Glutamatergic neuron (in vitro differentiated cells): ENCODE results near the gene DYNAP. TPM values are rescaled to one million over a fixed set of nuclear protein-coding genes. Genes with fewer than 3 reads are reported as not detected.

Experiments used
- DNase-seq: peaks from one replicate; pipeline ENCODE4 v3.0.0; 2022
- H3K27ac Mint-ChIP-seq: one replicate; pipeline ENCODE4 v1.8.0; 2020; ENCODE audit warnings: mild to moderate bottlenecking, mixed read lengths, inconsistent platforms; ENCODE audit not compliant: unreplicated experiment
- H3K27me3 Mint-ChIP-seq: one replicate; pipeline ENCODE4 v1.8.0; 2020; ENCODE audit warnings: mild to moderate bottlenecking, moderate library complexity, mixed read lengths, inconsistent platforms; ENCODE audit not compliant: unreplicated experiment
- H3K36me3 Mint-ChIP-seq: one replicate; pipeline ENCODE4 v1.8.0; 2020; ENCODE audit warnings: mild to moderate bottlenecking, mixed read lengths, inconsistent platforms; ENCODE audit not compliant: unreplicated experiment
- H3K4me1 Mint-ChIP-seq: one replicate; pipeline ENCODE4 v1.8.0; 2020; ENCODE audit warnings: mild to moderate bottlenecking, low read depth, mixed read lengths, inconsistent platforms; ENCODE audit not compliant: unreplicated experiment
- H3K4me3 Mint-ChIP-seq: one replicate; pipeline ENCODE4 v1.8.0; 2020; ENCODE audit warnings: mild to moderate bottlenecking, mixed read lengths, inconsistent platforms; ENCODE audit not compliant: unreplicated experiment
- H3K9me3 Mint-ChIP-seq: one replicate; pipeline ENCODE4 v1.8.0; 2020; ENCODE audit warnings: mild to moderate bottlenecking, moderate library complexity, mixed read lengths, inconsistent platforms; ENCODE audit not compliant: unreplicated experiment
- total RNA-seq: library from RNA; stranded (reverse); fragmentation: NEBNext Ultra II Directional; extraction: Animal tissue kit (Norgen Biotek cat#: 25700); gene quantifications from one replicate; pipeline ENCODE4 v1.2.1, GENCODE V29; 2021; ENCODE audit not compliant: unreplicated experiment
- TF ChIP-seq, protein P1 (sequence below): fragments of 200-600 bp; sonication (generic); IDR thresholded peaks from one replicate; pipeline ENCODE4 v1.5.0; 2021; ENCODE audit not compliant: partially characterized antibody, unreplicated experiment

DYNAP gene
- total RNA-seq, 1 donor from 2014 or later = not detected

GRCh38 chr18:54558609-54559585 lies 32.1 kb upstream of the DYNAP start:
- Mint-ChIP-seq H3K27me3 (peaks cover 1% of the 10 kb centered on the region), H3K36me3 (no peaks in the 10 kb centered on the region), H3K4me1 (no peaks in the 10 kb centered on the region), H3K27ac (no peak overlapping the region), H3K9me3 (peaks cover 3% of the 10 kb centered on the region), H3K4me3 (no peak overlapping the region)
- TF ChIP-seq, protein P1, sequence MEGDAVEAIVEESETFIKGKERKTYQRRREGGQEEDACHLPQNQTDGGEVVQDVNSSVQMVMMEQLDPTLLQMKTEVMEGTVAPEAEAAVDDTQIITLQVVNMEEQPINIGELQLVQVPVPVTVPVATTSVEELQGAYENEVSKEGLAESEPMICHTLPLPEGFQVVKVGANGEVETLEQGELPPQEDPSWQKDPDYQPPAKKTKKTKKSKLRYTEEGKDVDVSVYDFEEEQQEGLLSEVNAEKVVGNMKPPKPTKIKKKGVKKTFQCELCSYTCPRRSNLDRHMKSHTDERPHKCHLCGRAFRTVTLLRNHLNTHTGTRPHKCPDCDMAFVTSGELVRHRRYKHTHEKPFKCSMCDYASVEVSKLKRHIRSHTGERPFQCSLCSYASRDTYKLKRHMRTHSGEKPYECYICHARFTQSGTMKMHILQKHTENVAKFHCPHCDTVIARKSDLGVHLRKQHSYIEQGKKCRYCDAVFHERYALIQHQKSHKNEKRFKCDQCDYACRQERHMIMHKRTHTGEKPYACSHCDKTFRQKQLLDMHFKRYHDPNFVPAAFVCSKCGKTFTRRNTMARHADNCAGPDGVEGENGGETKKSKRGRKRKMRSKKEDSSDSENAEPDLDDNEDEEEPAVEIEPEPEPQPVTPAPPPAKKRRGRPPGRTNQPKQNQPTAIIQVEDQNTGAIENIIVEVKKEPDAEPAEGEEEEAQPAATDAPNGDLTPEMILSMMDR = peak; percentile 63
- no peak for DNase-seq

GRCh38 chr18:54561706-54562267 lies 29.3 kb upstream of the DYNAP start:
- no peaks in the 10 kb centered on the region for H3K4me1 Mint-ChIP-seq
- TF ChIP-seq, protein P1 = no peak
- no peak overlapping the region for H3K27ac Mint-ChIP-seq
- no peaks in the 10 kb centered on the region for H3K9me3 Mint-ChIP-seq
- H3K27me3 Mint-ChIP-seq = no peaks in the 10 kb centered on the region
- no peaks in the 10 kb centered on the region for H3K36me3 Mint-ChIP-seq
- no peak for DNase-seq
- no peak overlapping the region for H3K4me3 Mint-ChIP-seq

- no peaks in the 10 kb centered on the region for H3K4me1 Mint-ChIP-seq
- TF ChIP-seq, protein P1 = no peak
- DNase-seq = no peak
- no peaks in the 10 kb centered on the region for H3K9me3 Mint-ChIP-seq
- H3K36me3 Mint-ChIP-seq = no peaks in the 10 kb centered on the region
- H3K4me3 Mint-ChIP-seq = no peak overlapping the region
- H3K27ac Mint-ChIP-seq = no peak overlapping the region
- H3K27me3 Mint-ChIP-seq = no peaks in the 10 kb centered on the region
Observed at GRCh38 chr18:54580202-54580729, 10.8 kb upstream of the DYNAP start.

GRCh38 chr18:54584065-54584464 lies 7.0 kb upstream of the DYNAP start:
- TF ChIP-seq, protein P1 = no peak
- Mint-ChIP-seq H3K36me3 (no peaks in the 10 kb centered on the region), H3K4me1 (no peaks in the 10 kb centered on the region), H3K4me3 (no peak overlapping the region), H3K27me3 (no peaks in the 10 kb centered on the region), H3K27ac (no peak overlapping the region), H3K9me3 (no peaks in the 10 kb centered on the region)
- DNase-seq = no peak
